GM12878 (cell line): ENCODE measurements around the gene PLA2G2C. TPM values are rescaled to one million over a fixed set of nuclear protein-coding genes. Genes with fewer than 3 reads are reported as not detected.

Experiments
- ATAC-seq: fragments of 200-7000 bp; cut with Tn5 transposase; 3 replicates; pipeline ENCODE4 v1.9.1; 2020; ENCODE audit warnings: mild to moderate bottlenecking, moderate library complexity
- BruUV-seq: library from RNA; stranded (reverse); fragments of 400-500 nt; replicated peaks from 2 replicates; lab custom pipeline; 2021; lab: Mats Ljungman, UMichigan
- CTCF ChIA-PET: fragments of 300-600 bp; sonication (Branson Sonifier 250); formaldehyde crosslinking; extraction: SDS; loops from one replicate; lab custom pipeline; 2021; ENCODE audit warnings: inconsistent platforms; lab: Yijun Ruan, JAX
- POLR2A ChIA-PET: fragments of 350-600 bp; formaldehyde crosslinking; extraction: SDS; loops from one replicate; lab custom pipeline; 2021; ENCODE audit warnings: inconsistent platforms; lab: Charles Lee
- RAD21 ChIA-PET: fragments of 300-600 bp; sonication (Branson Sonifier 250); formaldehyde crosslinking; loops from one replicate; lab custom pipeline; 2023; ENCODE audit warnings: antibody characterized with exemption; ENCODE audit not compliant: unreplicated experiment; lab: Charles Lee
- SMC1A ChIA-PET: fragments of 300-600 bp; sonication (Branson Sonifier 250); formaldehyde crosslinking; loops from one replicate; lab custom pipeline; 2023; ENCODE audit not compliant: unreplicated experiment, uncharacterized antibody; lab: Charles Lee
- DNase-seq: peaks from one replicate; pipeline ENCODE4 v3.0.0-alpha.2; 2011; ENCODE audit warnings: low read depth, low spot score
- FAIRE-seq: peaks from 3 replicates; lab custom pipeline; 2011; peaks lifted over from hg19 to GRCh38; lab: Jason Lieb, UNC
- H2AFZ ChIP-seq: 2 replicates; pipeline ENCODE4 v1.6.0; 2011; ENCODE audit warnings: low read depth, low read length, control low read depth; ENCODE audit not compliant: control insufficient read depth
- H3K27ac ChIP-seq: 2 replicates; pipeline ENCODE4 v1.5.1; 2011; ENCODE audit warnings: control low read depth; ENCODE audit not compliant: control insufficient read depth, insufficient read depth
- H3K27me3 ChIP-seq, 2 experiments: replicated peaks in 1 of 2; 2 replicates each; pipeline versions ENCODE4 v1.6.0 to v1.6.1; 2011; ENCODE audit warnings: low read length in 1 of 2; ENCODE audit not compliant: control insufficient read depth in 2 of 2, insufficient read depth in 2 of 2
- H3K36me3 ChIP-seq, 2 experiments: 2 replicates each; pipeline ENCODE4 v1.5.1; 2011; ENCODE audit warnings: low read length in 1 of 2; ENCODE audit not compliant: control insufficient read depth in 2 of 2, insufficient read depth in 2 of 2
- H3K4me1 ChIP-seq: 2 replicates; pipeline ENCODE4 v1.6.1; 2011; ENCODE audit warnings: mild to moderate bottlenecking, low read length, moderate library complexity, mixed read lengths; ENCODE audit not compliant: control insufficient read depth, insufficient read depth
- H3K4me2 ChIP-seq: 2 replicates; pipeline ENCODE4 v1.6.0; 2011; ENCODE audit warnings: control low read depth; ENCODE audit not compliant: control insufficient read depth, insufficient read depth
- H3K4me3 ChIP-seq: fragments of 200-600 bp; sonication (generic); 2 replicates; pipeline ENCODE4 v1.5.1; 2016
- H3K79me2 ChIP-seq: 2 replicates; pipeline ENCODE4 v1.6.0; 2011; ENCODE audit warnings: low read length; ENCODE audit not compliant: control insufficient read depth, insufficient read depth
- H3K9ac ChIP-seq: 2 replicates; pipeline ENCODE4 v1.8.0; 2011; ENCODE audit warnings: low read length, control low read depth, mixed read lengths; ENCODE audit not compliant: control insufficient read depth, insufficient read depth
- H3K9me3 ChIP-seq: replicated peaks from 3 replicates; pipeline ENCODE4 v1.5.1; 2011; ENCODE audit warnings: mild to moderate bottlenecking, low read length; ENCODE audit not compliant: control insufficient read depth, insufficient read depth
- H4K20me1 ChIP-seq: 2 replicates; pipeline ENCODE4 v1.6.0; 2011; ENCODE audit not compliant: control insufficient read depth, insufficient read depth
- CREB1 ChIP-seq: IDR thresholded peaks from 2 replicates; pipeline ENCODE4 v1.6.1; 2012; ENCODE audit warnings: low read depth, mild to moderate bottlenecking, inconsistent platforms
- FOS ChIP-seq: IDR thresholded peaks from 3 replicates; pipeline ENCODE4 v1.6.1; 2011; ENCODE audit warnings: borderline replicate concordance; ENCODE audit not compliant: insufficient read length; ENCODE audit errors: extremely low read depth
- FOXK2 ChIP-seq: fragments of 450-650 bp; IDR thresholded peaks from 2 replicates; pipeline ENCODE4 v1.6.1; 2017; ENCODE audit warnings: mild to moderate bottlenecking, moderate library complexity
- FOXM1 ChIP-seq: IDR thresholded peaks from 2 replicates; pipeline ENCODE4 v1.6.1; 2012; ENCODE audit warnings: low read depth, mild to moderate bottlenecking, inconsistent platforms, low read length, moderate library complexity
- KAT2A ChIP-seq: conservative IDR thresholded peaks from 2 replicates; pipeline ENCODE4 v1.6.1; 2011; ENCODE audit warnings: low read depth, low read length; ENCODE audit not compliant: control insufficient read depth
- MYC ChIP-seq: IDR thresholded peaks from 2 replicates; pipeline ENCODE4 v1.6.1; 2011; ENCODE audit warnings: mild to moderate bottlenecking, low read length, moderate library complexity, inconsistent platforms; ENCODE audit not compliant: insufficient read depth, insufficient replicate concordance, insufficient read length, severe bottlenecking
- SMAD5 ChIP-seq: IDR thresholded peaks from 2 replicates; pipeline ENCODE4 v1.6.1; 2016; ENCODE audit warnings: antibody characterized with exemption, low read depth
- TARDBP ChIP-seq: IDR thresholded peaks from 2 replicates; pipeline ENCODE4 v1.6.1; 2016; ENCODE audit warnings: borderline replicate concordance
- ZNF24 ChIP-seq: fragments of 450-650 bp; IDR thresholded peaks from 2 replicates; pipeline ENCODE4 v1.6.1; 2017; ENCODE audit warnings: antibody characterized with exemption, mild to moderate bottlenecking
- ZNF274 ChIP-seq: IDR thresholded peaks from one replicate; pipeline ENCODE4 v1.8.0; 2011; ENCODE audit not compliant: insufficient read length, insufficient read depth
- ZSCAN29 ChIP-seq: fragments of 450-650 bp; IDR thresholded peaks from 2 replicates; pipeline ENCODE4 v1.6.1; 2017; ENCODE audit warnings: mild to moderate bottlenecking, moderate library complexity
- WGBS: methylation state at CpG from one replicate; pipeline ENCODE4 v1.1.6; 2016; ENCODE audit warnings: low lambda C conversion rate; ENCODE audit not compliant: insufficient replicate concordance, insufficient coverage; ENCODE audit errors: missing lambda C conversion rate; 5-methylcytosine and 5-hydroxymethylcytosine counted together
- in situ Hi-C: fragments of 300-500 bp; cut with MboI; formaldehyde crosslinking; loops from 9 replicates; pipeline ENCODE4 v1.14.3; 2018; ENCODE audit warnings: mixed read lengths
- intact Hi-C: fragments of 100-400 bp; cut with micrococcal nuclease; formaldehyde crosslinking; loops from one replicate; pipeline ENCODE4 v1.14.2; 2022; ENCODE audit not compliant: unreplicated experiment
- polyA plus RNA-seq, 11 experiments: library from polyadenylated mRNA; depleted of rRNA in 4 of 11; unstranded in 6 of 11; stranded (reverse) in 5 of 11; fragments of >200 nt; fragmentation: Nextera tagmentation in 4 of 11; fragmentation: Illumina TruSeq in 1 of 11; extraction: Ambion mirVana in 4 of 11; extraction: Trizol in 1 of 11; gene quantifications; 1 replicate in 1 of 11; 2 replicates in 10 of 11; pipeline versions ENCODE4 v1.2.1 to v1.2.3, GENCODE V29; 2011 to 2016; ENCODE audit warnings: inconsistent platforms in 2 of 11, missing spikeins in 2 of 11, low read depth in 1 of 11
- total RNA-seq, 4 experiments: library from RNA; depleted of rRNA in 3 of 4; stranded (reverse); fragments of >200 nt in 3 of 4; fragmentation: Illumina TruSeq in 1 of 4; extraction: Trizol in 1 of 4; gene quantifications; 2 replicates each; pipeline versions ENCODE4 v1.2.1 to v1.2.3, GENCODE V29; 2013 to 2021
- TF ChIP-seq, protein P1 (sequence below): IDR thresholded peaks from 2 replicates; pipeline ENCODE4 v1.6.1; 2012; ENCODE audit warnings: low read depth, low read length, improper control_type of control experiment
- TF ChIP-seq, protein P2 (sequence below): fragments of 450-650 bp; IDR thresholded peaks from 2 replicates; pipeline ENCODE4 v1.6.1; 2017; ENCODE audit warnings: mild to moderate bottlenecking, moderate library complexity
- TF ChIP-seq, protein P3 (sequence below): fragments of 450-650 bp; IDR thresholded peaks from 2 replicates; pipeline ENCODE4 v1.6.1; 2017; ENCODE audit warnings: mild to moderate bottlenecking, low read depth, inconsistent platforms; ENCODE audit not compliant: poor library complexity, severe bottlenecking
- TF ChIP-seq, protein P4 (sequence below): fragments of 450-650 bp; IDR thresholded peaks from 2 replicates; pipeline ENCODE4 v1.6.1; 2016; ENCODE audit warnings: mild to moderate bottlenecking

Gene PLA2G2C
- total and polyA plus RNA-seq, 10 of the 15 experiments (the other 5 are each of a cell fraction or from before 2014, with no cell fraction given) = 0.05 TPM; not detected in 9

DNA sequence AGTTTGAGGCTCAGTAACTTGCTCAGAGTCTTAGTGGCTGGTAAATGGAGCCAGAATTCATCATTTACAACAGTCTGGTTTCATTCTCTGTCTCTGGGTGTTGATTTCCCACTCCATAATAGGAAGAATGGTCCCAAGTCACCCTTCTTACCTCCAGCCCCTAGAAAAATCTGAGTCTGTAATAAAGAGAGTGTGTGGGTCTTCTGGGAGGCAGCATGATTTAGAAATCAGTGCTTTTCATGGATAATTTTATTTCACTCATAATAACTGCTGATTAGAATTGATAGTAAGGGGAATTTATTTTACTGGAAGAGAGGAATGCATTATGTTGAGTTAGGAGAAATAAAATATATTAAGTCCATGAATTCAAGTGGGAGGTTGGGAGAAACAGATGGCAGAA, 69.1 kb downstream of the PLA2G2C start (continued):
- TF ChIP-seq, protein P1, sequence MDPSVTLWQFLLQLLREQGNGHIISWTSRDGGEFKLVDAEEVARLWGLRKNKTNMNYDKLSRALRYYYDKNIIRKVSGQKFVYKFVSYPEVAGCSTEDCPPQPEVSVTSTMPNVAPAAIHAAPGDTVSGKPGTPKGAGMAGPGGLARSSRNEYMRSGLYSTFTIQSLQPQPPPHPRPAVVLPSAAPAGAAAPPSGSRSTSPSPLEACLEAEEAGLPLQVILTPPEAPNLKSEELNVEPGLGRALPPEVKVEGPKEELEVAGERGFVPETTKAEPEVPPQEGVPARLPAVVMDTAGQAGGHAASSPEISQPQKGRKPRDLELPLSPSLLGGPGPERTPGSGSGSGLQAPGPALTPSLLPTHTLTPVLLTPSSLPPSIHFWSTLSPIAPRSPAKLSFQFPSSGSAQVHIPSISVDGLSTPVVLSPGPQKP = no peak
- TF ChIP-seq MYC = no peak
- no peak for TF ChIP-seq KAT2A
- no peak for TF ChIP-seq SMAD5

DNA sequence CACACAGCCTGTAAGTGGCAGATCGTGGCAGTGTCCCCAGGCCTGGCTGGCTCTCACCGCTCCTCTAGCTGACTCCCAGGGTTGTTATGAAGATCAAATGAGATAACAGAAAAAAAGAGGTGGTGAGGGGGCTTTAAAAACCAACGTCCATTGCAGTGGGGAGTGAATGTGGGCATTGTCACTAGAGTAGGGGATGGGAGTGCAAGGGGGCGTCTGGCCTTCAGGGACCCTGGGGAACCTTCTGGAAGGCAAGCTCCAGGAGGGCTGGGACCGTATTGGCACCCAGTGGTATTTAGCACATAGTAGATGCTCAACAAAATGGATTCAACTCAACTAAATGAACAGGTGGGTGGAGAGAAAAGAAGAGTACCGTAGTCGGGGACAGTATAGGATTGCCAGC, 70.4 kb downstream of the PLA2G2C start:
- Histone ChIP-seq H3K4me3 (no peak overlapping the region), H3K4me2 (no peak overlapping the region), H3K27ac (no peak overlapping the region), H3K36me3 (no peaks in the 10 kb centered on the region), H3K4me1 (peaks cover 9% of the 10 kb centered on the region), H3K27me3 (no peaks in the 10 kb centered on the region), H3K9me3 (no peaks in the 10 kb centered on the region), H2AFZ (no peak overlapping the region), H3K9ac (no peak overlapping the region), H4K20me1 (no peaks in the 10 kb centered on the region), H3K79me2 (no peaks in the 10 kb centered on the region)
- BruUV-seq = no TSS peak
- intact Hi-C loops (no loop called here), in situ Hi-C loops (no loop called here)
- 59% methylated on average over 7 of the region's 7 CpGs for WGBS
- SMC1A ChIA-PET = interaction anchor here (0.9 kb wide), 1 partner anchor 14 kb away, joined by 3 read pairs; no protein-coding TSS in a partner anchor
- DNase-seq (no peak), FAIRE-seq (no peak), ATAC-seq (no peak)
- TF ChIP-seq, protein P2, sequence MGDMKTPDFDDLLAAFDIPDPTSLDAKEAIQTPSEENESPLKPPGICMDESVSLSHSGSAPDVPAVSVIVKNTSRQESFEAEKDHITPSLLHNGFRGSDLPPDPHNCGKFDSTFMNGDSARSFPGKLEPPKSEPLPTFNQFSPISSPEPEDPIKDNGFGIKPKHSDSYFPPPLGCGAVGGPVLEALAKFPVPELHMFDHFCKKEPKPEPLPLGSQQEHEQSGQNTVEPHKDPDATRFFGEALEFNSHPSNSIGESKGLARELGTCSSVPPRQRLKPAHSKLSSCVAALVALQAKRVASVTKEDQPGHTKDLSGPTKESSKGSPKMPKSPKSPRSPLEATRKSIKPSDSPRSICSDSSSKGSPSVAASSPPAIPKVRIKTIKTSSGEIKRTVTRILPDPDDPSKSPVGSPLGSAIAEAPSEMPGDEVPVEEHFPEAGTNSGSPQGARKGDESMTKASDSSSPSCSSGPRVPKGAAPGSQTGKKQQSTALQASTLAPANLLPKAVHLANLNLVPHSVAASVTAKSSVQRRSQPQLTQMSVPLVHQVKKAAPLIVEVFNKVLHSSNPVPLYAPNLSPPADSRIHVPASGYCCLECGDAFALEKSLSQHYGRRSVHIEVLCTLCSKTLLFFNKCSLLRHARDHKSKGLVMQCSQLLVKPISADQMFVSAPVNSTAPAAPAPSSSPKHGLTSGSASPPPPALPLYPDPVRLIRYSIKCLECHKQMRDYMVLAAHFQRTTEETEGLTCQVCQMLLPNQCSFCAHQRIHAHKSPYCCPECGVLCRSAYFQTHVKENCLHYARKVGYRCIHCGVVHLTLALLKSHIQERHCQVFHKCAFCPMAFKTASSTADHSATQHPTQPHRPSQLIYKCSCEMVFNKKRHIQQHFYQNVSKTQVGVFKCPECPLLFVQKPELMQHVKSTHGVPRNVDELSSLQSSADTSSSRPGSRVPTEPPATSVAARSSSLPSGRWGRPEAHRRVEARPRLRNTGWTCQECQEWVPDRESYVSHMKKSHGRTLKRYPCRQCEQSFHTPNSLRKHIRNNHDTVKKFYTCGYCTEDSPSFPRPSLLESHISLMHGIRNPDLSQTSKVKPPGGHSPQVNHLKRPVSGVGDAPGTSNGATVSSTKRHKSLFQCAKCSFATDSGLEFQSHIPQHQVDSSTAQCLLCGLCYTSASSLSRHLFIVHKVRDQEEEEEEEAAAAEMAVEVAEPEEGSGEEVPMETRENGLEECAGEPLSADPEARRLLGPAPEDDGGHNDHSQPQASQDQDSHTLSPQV = no peak
- TF ChIP-seq ZNF24 (no peak), KAT2A (no peak), FOXK2 (no peak), CREB1 (no peak), FOS (no peak), ZNF274 (no peak), FOXM1 (no peak), ZSCAN29 (no peak), TARDBP (no peak)
- TF ChIP-seq, protein P3, sequence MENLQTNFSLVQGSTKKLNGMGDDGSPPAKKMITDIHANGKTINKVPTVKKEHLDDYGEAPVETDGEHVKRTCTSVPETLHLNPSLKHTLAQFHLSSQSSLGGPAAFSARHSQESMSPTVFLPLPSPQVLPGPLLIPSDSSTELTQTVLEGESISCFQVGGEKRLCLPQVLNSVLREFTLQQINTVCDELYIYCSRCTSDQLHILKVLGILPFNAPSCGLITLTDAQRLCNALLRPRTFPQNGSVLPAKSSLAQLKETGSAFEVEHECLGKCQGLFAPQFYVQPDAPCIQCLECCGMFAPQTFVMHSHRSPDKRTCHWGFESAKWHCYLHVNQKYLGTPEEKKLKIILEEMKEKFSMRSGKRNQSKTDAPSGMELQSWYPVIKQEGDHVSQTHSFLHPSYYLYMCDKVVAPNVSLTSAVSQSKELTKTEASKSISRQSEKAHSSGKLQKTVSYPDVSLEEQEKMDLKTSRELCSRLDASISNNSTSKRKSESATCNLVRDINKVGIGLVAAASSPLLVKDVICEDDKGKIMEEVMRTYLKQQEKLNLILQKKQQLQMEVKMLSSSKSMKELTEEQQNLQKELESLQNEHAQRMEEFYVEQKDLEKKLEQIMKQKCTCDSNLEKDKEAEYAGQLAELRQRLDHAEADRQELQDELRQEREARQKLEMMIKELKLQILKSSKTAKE = no peak
- TF ChIP-seq, protein P4, sequence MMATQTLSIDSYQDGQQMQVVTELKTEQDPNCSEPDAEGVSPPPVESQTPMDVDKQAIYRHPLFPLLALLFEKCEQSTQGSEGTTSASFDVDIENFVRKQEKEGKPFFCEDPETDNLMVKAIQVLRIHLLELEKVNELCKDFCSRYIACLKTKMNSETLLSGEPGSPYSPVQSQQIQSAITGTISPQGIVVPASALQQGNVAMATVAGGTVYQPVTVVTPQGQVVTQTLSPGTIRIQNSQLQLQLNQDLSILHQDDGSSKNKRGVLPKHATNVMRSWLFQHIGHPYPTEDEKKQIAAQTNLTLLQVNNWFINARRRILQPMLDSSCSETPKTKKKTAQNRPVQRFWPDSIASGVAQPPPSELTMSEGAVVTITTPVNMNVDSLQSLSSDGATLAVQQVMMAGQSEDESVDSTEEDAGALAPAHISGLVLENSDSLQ = no peak
- RAD21 ChIA-PET = interaction anchor here (1.3 kb wide), 1 partner anchor 36 kb away, joined by 3 read pairs; no protein-coding TSS in a partner anchor
- POLR2A ChIA-PET = no interaction called here
- CTCF ChIA-PET = interaction anchor here (0.6 kb wide), 1 partner anchor 35 kb away, joined by 3 read pairs; no protein-coding TSS in a partner anchor
